NCI-H1694 (cell line): Measurements from ENCODE around the gene CPA4.
"Not testable (repeated sequence)": the region's sequence is repeated elsewhere in the genome, so short reads cannot be mapped to it uniquely, and the experiment has no call there.

Experiments used
- DNase-seq: peaks from one replicate; lab custom pipeline; 2025; lab: John Stamatoyannopoulos, UW

CPA4 gene, protein sequence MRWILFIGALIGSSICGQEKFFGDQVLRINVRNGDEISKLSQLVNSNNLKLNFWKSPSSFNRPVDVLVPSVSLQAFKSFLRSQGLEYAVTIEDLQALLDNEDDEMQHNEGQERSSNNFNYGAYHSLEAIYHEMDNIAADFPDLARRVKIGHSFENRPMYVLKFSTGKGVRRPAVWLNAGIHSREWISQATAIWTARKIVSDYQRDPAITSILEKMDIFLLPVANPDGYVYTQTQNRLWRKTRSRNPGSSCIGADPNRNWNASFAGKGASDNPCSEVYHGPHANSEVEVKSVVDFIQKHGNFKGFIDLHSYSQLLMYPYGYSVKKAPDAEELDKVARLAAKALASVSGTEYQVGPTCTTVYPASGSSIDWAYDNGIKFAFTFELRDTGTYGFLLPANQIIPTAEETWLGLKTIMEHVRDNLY

DNA sequence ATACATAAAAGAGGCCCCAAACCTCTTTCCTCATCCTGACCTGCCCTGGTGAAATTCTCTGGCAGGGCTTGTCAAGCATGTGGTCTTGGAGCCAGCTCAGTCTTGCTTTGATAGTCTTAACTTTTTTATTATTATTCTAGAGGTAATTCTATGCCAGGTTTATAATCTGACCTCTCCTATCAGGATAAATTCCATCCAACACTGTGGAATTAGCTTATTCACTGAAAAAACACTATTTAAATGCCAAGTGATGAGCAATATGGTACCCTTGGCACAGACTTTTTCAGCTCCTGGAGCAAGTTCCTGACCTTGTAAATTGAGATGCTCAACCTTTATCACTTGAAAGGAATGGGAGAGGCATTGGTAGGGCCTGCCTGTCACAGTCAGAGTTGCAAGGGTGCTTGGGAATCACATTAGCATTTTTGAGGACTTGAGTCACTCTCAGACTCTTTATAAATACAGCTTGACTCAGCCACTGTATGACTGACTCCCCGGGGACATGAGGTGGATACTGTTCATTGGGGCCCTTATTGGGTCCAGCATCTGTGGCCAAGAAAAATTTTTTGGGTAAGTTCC, at the start of gene CPA4:
Gene CPA4, plus strand, starts transcription at position 480 of the 576 bp plus-strand sequence. Its CDS starts 20 bp downstream, at position 500.
- no peak for DNase-seq

DNA sequence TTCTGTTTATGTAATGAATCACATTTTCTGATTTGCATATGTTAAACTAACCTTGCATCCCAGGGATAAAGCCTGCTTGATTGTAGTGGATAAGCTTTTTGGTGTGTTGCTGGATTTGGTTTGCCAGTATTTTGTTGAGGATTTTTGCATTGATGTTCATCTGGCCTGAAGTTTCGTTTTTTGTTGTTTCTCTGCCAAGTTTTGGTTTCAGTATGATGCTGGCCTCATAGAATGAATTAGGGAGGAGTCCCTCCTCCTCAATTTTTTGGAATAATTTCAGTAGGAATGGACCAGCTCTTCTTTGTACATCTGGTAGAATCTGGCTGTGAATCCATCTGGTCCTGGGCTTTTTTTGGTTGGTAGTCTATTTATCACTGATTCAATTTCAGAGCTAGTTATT, 49.5 kb upstream of the CPA4 start:
- DNase-seq: peak; percentile 91

DNA sequence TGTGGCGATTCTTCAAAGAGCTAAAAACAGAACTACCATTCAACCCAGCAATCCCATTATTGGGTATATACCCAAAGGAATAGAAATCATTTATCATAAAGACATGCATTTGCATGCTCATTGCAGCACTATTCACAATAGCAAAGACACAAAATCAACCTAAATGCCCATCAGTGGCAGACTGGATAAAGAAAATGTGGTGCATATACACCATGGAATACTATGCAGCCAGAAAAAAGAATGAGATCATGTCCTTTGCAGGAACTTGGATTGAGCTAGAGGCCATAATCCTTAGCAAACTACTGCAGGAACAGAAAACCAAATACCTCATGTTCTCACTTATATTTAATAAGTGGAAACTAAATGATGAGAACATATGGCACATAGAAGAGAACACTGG, 46.5 kb upstream of the CPA4 start:
- DNase-seq: not testable (repeated sequence)

DNA sequence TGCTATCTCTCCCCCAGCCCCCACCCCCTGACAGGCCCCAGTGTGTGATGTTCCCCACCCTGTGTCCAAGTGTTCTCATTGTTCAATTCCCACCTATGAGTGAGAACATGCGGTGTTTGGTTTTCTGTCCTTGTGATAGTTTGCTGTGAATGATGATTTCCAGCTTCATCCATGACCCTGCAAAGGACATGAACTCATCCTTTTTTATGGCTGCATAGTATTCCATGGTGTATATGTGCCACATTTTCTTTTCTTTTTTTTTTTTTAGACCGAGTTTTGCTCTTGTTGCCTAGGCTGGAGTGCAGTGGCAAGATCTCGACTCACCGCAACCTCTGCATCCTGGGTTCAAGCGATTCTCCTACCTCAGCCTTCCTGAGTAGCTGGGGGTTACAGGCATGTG, 44.1 kb upstream of the CPA4 start:
- not testable (repeated sequence) for DNase-seq

DNA sequence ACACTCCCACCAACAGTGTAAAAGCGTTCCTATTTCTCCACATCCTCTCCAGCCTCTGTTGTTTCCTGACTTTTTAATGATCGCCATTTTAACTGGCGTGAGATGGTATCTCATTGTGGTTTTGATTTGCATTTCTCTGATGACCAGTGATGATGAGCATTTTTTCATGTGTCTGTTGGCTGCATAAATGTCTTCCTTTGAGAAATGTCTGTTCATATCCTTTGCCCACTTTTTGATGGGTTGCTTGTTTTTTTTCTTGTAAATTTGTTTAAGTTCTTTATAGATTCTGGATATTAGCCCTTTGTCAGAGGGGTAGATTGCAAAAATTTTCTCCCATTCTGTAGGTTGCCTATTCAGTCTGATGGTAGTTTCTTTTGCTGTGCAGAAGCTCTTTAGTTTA, 43.3 kb upstream of the CPA4 start:
- DNase-seq: not testable (repeated sequence)

DNA sequence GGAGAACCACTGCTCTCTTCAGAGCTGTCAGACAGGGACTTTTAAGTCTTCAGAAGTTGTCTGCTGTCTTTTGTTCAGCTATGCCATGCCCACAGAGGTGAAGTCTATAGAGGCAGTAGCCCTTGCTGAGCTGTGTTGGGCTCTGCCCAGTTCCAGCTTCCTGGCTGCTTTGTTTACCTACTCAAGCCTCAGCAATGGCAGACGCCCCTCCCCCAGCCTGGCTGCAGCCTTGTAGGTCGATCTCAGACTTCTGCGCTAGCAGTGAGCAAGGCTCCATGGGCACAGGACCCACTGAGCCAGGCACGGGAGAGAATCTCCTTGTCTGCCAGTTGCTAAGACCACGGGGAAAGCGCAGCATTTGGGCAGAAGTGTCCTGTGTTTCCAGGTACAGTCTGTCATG, 38.4 kb upstream of the CPA4 start:
- DNase-seq: no peak

DNA sequence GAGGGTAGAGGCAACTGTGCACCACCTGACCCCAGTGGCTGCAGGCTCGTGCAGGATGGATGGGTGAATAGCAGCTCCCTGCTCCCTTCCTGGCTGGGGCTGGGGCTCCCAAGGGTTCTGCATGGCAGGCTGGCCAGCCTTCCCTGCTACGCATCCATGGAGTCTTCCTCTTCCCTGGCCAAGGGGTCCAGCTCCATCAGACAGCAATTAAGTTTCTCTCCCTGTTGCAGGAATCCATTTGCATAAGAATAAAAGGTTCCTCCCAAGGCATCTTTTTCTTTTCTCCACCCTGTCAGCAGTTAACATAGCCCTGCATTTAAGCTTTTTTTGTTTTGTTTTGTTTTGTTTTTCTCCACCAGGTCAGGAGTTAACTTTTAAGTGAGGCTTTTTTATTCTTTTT, 36.3 kb upstream of the CPA4 start:
- DNase-seq: no peak

DNA sequence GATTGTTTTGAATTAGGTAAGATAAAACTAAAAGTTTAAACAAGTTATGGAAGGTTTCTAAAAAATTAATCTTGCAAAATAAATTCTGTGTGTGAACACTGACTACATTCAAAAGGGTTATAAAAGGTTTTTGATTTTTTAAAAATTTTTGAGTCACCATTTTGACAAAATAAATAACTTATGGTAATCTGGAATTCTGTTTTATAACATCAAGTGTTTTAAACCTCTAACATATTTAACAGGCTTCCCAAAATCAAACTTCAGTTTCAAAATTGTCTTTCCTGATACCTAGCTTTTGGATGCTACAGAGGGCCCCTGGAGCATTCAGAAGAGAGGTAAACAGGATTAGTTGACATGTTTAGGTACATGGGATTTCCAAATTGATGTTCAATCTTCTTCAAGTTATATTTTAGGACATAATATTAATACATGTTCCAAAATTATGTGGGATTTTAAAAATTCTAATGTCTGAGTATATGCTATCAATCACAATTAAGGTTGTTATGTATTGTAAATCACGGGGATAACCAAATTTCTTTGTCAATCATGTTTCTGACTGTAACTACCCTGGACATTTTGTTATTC, 34.4 kb upstream of the CPA4 start:
- no peak for DNase-seq

DNA sequence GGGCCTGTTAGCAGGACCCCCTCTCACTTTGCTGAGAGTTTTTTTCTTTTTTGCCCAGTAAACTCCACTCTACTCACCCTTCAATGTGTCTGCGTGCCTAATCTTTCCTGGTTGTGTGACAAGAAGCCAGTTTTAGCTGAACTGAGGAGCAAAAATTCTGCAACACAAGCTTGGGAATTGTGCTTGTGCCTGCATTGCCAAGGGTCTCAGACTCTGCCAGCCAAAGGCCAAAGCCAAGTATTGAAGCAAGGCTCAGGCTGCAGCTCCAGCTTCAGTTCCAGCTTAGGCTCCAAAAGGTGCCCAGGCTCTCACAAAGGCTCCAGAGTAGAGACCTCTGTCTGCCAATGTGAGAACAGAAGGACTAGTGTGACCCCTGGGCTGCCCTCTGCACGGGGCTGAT, 30.5 kb upstream of the CPA4 start:
- DNase-seq: no peak

DNA sequence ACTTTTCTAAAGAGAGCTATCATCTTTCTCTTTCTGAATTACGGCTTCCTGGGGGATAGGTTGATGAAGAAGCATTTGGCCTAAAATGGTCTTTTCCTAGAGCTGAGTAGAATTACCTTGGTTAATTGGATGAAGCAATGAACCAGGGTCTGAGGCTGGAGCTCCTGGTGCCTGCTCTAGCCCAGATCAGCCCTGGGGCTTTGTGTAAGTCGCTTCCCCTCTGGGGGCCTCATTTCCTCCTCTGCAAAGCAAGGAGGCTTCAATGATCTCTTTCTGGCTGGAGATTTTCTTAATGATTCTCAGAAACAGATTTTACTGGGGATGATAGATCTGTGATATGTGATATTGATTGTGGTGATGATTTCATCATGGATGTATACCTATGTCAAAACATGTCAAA, 29.8 kb upstream of the CPA4 start:
- no peak for DNase-seq

DNA sequence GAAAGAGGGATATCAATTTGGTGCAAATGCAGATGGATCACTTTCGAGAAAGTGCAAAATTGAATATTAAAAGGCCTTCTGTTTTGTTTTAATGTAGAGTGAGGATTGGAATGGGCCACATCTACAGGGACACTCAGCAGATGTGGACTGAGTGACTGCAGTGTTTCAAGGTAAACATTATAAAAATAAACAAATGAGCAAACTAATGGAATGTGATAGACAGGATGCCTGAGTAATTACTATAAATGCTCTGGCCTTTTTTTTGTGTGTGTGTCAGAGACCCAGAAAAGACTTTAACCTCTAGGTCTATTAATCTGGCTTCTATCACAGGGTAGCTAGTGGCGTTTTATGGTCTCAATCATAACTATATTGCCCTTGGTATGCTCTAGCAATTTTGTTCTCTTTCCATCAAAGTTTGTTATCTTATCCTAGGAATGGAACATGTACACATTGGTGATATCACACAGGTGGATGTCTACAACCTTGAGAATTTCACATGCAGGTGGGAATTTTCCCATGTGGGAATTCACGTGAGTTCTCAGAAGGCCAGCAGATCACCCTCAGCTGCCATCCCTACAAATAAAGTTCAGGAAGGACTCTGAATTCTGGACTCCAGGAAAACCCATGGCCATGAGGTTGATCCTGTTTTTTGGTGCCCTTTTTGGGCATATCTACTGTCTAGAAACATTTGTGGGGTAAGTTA, 26.6 kb upstream of the CPA4 start, which contains the start of gene CPA2:
Gene CPA2, plus strand, starts transcription at position 606 of the 703 bp plus-strand sequence. Its CDS starts 19 bp downstream, at position 625.
- DNase-seq: no peak

DNA sequence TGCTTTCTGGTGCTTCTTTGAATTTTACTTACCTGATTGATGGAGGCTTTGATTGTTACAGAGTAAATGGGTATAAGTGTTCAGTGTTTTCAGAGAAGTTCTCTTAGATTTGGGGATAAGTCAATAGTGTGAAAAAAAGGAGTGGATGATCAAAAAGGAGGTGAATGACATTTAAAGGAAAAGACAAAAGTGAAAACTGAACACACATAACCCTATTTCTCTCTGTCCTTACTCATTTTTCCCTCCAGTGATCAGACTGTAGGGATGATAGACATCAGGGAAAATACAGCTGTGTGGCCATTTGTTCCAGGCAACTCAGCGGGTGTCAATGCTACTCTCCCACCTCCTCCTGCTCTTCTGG, 26.0 kb upstream of the CPA4 start:
- no peak for DNase-seq

DNA sequence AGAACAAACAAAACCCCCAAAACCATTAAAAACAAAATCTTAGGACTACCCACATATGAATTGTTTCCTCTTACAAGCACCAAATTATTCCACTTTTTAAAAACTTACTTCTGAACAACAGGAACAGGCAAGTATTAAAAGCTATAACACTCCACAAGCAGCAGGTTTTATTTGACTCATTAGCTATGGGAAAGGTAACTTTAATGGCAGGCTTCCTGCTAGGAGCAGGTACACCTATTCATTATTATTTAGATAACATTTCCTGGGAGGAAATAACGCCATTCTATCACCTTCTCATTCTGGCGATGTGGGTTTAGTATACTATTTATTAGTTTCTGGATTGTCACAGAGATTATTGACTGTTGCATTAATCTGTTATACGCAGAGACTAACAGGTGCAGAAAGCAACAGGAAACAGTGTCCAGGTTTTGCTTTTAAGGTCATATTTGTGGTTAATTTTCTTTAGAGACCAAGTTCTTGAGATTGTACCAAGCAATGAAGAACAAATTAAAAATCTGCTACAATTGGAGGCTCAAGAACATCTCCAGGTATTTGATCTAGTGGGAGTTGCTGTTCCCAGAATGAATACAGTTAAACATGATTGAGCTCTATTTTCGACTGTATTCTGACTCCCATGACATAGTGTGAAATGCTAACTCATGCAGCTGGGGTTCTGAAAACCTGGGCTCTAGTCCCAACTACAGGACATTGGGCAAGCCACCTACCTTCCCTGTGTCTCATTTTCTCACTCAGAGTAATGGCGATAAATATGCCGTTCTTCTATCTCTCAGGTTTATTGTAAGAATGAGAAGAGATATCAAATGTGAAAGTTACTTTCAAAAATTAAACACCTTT, 24.3 kb upstream of the CPA4 start:
- DNase-seq: no peak

DNA sequence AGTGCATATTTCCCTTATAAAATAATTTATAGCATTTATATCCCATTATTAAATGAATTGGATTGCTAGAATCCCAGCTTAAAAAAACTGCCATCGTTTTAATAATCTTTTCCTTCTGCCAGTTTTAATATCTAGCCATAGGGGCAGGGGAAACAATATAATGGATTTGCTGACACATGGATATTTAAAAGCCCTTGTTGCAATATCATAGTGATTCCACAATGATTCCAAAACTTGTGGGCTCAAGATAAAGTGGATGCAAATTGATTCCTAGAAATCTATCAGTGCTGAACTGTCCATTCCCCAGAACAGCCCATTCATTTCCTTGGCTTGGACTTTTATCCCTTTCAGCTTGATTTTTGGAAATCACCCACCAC, 23.7 kb upstream of the CPA4 start:
- no peak for DNase-seq

DNA sequence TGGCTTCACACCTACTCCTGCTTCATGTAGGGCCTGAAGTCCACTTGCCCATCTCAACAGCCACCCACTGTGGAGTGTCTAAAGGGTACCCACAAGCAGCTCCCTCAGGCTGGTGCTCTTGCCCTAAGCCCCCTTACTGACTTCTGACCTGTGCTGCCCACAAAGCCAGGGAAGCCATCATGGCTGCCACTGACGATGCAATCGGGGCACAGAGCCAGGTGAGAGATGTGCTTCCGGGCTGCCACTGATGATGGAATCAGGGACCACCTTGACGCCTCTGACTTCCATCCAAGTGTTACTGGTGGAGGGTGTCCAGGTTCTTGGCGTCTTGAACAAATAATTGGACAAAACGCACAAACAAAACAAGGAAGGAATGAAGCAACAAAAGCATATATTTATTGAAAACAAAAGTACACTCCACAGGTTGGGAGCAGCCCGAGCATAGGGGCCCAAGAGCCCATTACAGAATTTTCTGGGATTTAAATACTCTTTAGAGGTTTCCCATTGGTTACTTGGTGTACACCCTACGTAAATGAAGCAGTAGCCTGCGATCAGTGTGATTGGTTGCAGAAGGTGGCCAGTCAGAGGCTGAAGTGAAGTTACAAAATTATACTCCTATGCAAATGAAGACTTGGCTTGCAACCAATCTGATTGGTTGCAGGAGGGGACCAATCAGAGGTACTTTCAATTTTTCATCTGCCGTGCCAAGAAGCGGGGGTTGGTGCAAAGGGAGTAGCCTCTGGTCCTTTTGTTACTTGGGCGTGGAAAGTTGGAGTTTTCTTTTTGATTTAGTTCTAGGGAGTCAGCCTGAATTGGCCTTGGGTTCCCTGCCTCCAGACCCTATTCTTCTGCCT, 21.8 kb upstream of the CPA4 start:
- DNase-seq: no peak

DNA sequence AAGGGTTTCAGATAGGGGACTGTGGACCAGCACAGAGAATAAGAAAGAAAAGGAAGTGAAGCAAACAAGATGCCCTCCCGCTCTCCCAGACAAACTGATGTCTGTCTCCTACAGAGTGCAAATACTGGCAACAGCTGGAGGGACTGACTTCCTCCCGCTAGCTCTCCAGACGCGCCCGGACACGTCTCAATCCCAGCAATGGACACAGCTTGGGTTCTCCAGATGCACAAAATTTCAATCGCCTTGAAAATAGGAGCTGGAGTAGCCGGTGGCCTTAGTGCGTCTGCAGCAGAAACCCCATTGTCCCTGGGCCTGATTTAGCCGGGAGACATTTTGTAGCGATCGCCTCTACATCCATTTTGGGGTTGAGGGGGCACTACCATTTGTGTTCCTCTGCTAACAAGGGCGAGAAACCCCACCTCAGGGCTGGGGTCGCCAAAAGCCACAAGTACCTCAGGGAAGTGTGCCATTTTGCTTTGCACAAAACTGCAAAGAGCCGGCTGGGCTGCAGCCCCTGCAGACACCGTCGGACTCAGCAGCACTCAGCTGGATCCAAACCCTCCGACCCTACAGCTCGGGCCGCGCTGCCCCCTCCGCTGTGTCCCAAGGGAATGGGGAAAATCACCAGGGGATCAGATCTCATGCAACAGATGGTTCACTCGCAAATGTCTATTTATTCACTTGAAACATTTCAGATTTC, 20.4 kb upstream of the CPA4 start:
- peak; percentile 85 for DNase-seq

DNA sequence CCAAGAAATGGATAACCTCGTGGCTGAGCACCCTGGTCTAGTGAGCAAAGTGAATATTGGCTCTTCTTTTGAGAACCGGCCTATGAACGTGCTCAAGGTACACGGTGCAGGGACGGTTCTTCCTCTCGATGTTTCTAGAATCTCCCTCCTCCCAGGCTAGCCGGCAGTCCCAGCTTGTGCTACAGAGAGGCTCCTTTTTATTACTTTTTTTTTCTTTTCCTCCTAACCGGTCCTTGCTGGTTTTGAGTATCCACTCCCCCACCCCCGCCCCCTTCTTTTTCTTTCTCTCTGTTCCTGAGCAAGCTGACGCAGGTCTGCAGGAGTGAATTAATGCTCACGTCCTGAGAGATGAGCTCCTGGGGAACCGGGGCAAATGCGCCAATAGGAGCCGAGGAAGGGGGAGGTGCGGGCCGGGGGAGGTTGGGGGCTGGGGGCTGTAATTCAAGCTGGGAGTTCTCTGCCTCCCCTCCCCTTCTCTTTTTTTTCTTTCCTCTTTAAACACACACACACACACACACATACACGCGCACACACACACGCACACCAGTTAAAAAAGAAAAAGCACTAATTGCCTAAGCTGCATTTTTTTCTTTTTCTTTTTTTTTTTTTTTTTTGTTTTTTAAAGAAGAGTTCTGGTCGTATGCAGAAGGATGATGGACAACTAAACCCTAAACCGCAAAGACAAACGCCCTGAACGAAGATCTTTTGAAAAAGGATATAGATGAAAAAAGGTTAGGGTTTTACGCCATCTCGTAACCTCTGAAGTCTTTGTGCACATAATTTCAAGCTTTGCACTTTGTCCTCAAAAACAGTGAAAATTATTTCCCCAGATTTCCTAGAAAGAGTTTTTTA, 19.7 kb upstream of the CPA4 start:
- DNase-seq: peak; percentile 95

DNA sequence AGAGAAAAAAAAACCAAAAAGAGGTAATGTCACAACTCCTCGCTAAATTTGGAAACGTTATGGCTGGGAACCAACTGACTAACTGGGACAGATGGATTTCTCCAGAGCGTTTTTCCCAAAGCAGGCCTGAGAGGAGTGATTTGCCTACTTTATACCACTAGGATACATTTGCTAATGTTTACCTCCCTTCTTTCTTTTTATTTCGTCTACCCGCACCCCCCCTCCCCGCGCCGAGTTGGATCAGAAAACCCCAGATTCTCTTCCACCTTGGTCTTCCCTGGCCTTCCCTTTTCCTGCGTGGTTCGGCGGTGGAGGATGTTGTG, 19.1 kb upstream of the CPA4 start:
- peak; percentile 93 for DNase-seq

DNA sequence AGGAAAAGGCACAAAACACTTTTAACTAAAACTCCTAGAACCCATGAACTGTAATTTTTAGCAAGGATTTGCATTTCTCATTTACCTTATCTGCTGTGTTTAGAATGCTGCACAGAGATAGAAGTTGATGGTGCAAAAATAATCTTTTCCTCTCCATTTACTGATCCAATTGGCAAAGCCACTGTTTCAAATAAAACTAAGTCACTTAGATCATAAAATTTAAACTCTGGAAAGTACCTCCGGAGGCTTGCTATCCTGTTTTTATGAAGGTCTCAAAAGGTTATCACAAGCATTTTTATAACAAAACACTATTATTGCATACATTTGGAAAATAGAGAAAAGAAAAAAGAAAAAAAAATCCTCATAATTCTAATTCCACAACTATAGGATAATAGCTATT, 18.7 kb upstream of the CPA4 start:
- no peak for DNase-seq
